Embryonic facial prominence (tissue), 1 donor: ENCODE results near the gene PARD6B.

Experiments used
- DNase-seq: peaks from one replicate; pipeline ENCODE4 v3.0.0-alpha.2; 2016; ENCODE audit errors: extremely low spot score

The PARD6B gene

DNA sequence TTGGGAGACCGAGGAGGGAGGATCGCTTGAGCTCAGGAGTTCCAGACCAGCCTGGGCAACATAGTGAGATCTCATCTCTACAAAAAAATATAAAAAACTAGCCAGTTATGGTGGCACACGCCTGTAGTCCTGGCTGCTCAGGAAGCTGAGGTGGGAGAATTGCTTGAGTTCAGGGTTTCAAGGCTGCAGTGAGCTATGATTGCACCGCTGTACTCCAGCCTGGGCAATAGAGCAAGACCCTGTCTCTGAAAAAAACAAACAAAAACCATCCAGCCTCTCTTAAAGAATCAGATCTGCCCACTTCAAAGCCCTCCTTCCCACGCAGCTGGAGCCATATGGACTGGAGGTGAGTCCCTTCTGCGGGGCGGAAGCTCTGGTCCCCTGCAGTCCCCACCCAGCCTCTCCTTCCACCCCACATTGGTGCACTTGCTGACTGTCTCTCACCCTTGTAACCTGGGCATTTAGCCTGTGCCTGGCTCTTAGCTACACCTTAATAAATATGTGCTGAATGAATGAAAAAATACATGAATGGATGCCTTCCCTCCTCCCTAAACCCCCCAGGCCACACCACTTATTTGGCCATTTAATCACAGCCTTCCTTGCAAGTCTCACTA lies 7.2 kb upstream of the PARD6B start:
- DNase-seq, result no peak

DNA sequence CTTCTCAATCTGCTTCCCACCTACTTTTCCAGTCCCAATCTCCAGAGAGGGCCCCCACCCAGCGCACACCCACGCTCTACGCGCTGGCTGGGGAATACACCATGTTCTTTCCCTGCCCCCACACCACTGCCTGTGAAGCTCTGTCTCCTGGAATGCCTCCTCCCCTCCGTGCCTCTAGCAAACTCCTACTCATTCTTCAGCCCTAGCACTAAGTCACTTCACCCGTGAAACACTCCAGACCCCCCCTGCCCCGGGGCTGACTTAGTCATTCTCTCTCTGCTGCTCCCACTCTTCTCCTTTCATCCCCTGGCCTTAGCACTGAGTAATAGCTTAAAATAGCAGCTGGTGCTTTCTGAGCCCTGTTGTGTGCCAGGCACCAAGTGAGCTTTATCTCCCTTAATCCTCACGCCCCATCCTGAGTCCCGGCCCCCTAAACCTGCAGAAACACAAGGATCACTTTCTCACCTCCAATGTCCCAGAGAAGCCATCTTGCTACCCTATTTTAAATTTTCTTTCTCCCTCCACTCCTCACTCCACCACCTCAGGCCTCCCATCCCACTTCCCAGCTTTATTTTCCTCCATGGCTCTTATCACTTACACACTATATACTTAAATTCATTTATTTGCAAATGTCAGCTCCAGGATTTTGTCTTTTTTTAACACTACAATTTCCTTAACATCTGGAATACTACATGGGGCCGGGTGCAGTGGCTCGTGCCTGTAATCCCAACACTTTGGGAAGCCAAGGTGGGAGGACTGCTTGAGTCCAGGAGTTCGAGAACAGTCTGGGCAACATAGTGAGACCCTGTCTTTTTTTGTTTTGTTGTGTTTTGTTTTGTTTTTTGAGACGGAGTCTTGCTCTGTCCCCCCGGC lies 6.3 kb upstream of the PARD6B start:
- DNase-seq, result no peak

DNA sequence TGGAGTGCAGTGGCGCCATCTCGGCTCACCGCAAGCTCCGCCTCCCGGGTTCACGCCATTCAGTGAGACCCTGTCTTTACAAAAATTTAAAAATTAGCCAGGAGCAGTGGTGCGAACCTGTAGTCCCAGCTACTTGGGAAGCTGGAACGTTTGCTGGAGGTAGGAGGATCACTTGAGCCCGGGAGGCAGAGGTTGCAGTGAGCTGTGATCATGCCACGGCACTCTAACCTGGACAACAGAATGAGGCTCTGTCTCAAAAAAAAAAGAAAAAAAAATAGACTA lies 5.7 kb upstream of the PARD6B start:
- no peak for DNase-seq

DNA sequence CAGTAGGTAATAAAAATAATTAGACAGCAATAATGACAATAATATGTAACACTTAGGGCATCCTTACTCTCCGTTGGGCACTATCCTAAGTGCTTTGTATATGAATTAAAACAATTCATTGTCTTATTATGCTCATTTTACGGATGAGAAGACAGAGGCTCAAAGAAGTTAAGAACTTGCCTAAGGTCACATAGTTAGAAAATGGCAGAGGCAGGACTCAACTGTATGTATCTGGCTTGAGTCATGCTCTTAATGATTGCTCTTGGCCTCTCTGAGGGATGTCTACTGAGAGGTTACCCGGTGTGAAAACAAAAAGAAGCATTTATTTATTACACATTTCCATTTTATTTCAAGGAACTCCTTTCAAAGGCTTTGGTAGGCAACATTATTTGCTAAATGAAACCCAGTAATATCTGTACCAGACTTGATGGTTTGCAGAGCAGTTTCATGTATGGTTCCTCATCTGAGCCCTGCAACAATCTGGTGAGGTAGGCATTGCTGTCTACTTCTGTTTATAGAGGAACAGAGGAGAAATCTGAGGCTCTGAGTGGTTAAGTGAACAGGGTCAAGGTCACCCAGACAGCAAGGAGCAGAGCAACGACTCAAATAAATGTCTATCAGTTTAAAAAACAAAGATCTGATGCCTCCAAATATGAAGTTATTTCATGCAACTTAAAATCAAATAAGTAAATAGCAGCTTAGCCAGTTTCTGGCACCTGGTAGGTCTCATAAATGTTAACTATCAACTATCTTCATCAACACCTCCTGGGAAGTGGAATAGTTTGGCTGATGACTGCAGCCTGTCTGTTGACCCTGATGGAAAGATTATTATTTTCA lies 4.2 kb upstream of the PARD6B start:
- DNase-seq, result no peak

DNA sequence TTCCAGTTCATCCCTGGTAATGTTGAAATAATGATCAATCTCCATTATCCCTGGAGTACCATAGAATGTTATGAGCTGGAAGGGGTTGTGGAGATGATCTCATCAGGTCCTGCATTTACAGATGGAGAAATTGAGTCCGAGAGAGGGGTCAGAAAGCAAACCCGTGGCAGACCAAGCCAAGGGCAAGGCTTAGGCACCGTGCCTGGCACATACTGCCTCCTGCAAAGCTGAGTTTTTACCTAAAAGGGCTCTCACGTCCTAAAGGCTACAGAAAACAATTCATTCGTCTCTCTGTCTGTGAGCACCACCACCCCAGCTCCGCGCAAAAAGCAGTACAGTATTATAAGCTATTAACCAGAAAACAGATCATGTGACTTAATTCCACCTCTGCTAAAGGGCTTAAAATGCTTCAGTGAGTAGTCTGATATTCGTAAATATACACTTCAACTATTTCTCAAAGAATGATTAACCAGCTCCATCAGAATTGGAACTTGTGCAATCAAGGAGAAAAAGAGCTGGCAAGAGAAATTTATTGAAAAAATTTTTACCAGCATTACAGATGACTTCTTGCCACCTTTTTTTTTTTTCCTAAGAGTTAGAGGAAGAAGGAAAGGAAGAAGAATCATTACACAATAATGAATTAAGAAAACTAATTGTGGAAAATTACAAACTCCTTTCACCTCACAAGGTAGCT lies 3.4 kb upstream of the PARD6B start:
- DNase-seq, result no peak

- DNase-seq, result no peak
Observed at GRCh38 chr20:50728486-50728980, 2.8 kb upstream of the PARD6B start.

- DNase-seq, result no peak
Observed at GRCh38 chr20:50728981-50729874, 2.2 kb upstream of the PARD6B start.

- no peak for DNase-seq
Observed at GRCh38 chr20:50729901-50730764, 1.2 kb upstream of the PARD6B start.

DNA sequence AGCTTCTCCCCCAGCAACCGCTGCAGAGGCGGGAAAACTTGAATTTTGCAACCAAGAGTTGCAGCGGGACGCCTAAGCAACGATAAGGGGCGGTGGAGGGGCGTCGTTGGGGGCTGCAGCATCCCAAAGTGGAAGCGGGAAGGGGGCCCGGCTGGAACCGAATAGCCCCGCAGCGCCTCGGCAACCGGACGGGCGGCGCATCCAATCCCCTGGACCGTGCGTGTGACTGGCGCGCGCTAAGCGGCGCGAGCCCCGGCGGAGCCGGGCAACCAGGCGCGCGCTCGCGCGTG lies 670 bp upstream of the PARD6B start:
- DNase-seq, result no peak

- DNase-seq, result no peak
Observed at GRCh38 chr20:50731930-50732690, 730 bp downstream of the PARD6B start.

DNA sequence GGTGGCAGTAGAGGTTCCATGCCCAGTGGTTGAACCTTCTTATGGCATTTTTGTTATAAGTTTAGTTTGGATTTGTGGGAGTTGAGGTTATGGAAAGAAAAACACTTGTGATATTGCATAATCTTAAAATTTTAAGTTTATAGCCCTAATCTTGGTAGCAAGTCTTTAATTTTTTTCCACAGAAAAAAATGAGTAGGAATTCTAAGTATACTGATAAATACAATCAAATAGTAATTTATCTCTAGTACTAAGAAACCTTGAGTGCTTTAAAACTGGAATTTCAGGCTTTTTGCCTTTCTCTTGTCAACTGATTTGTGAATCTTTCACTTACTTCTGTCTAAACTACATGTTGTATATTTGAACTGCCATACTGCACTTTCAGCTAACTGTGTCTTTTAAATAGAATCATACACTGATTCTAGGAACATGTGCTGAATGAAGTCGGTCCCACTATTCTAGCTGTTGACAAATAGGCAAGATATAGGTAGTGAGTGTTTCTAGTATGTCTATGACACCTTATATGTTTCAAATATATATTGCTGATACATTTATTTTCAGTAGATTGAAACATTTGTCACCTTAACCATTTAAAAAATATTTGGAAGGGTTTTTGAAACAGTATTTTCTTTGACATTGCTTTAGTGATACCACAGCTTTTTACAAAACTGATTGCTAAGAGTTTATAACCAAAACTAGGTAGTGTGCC lies 2.4 kb downstream of the PARD6B start:
- no peak for DNase-seq

DNA sequence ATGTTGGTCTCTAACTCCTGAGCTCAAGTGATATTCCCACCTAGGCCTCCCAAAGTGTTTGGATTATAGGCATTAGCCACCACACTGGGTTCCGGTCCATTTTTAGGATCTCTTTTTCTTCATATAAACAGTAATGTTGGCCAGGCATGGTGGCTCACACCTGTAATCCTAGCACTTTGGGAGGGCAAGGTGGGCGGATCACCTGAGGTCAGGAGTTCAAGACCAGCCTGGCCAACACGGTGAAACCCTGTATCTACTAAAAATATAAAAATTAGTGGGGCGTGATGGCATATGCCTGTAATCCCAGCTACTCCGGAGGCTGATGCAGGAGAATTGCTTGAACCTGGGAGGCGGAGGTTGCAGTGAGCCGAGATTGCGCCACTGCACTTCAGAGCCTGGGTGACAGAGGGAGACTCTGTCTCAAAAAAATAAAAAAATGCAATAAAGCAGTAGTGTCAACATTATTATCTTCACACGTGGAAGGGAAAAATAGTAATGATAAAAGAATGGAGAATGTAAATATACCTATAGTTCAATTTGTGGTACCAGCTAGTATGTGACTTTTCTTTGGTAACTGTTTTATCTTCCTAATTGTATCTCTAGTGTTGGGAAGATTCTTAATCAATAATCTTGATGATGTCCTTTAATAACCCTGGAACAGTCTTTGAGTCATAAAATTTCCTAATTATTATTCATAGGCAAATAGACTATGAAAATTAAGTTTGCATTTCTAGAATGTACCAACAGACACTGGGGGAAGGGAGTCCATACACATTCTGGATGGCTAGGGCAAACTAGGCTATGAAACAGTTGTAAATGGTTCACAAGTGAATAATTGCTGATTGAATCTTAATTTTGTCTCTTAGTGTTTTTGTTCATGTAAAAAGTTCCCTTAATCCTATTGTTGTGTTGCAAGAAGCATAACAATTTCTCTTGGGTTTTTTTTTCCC lies 3.6 kb downstream of the PARD6B start:
- no peak for DNase-seq

GRCh38 chr20:50735813-50736212 lies 4.4 kb downstream of the PARD6B start:
- DNase-seq, result no peak

- no peak for DNase-seq
Observed at GRCh38 chr20:50737352-50737751, 6.0 kb downstream of the PARD6B start.

DNA sequence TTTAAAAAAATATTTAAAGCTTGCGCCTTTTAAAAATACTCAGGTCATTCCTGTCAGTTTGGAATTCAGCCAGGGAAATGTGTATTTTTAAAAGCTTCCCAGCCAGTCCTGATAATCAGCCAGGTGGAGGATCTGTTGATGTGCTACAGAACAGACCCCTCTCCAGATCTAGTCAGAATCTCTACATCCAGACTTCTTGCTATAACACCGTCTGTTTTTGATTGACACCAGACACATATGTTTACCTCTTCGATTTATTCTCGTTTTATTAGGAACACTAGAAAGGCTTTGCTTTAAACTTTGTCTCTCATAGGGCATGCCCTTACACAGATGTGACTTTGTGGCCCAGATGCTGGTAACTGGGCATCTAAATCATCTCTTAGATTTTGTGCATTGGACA lies 11.7 kb downstream of the PARD6B start:
- DNase-seq, result no peak

DNA sequence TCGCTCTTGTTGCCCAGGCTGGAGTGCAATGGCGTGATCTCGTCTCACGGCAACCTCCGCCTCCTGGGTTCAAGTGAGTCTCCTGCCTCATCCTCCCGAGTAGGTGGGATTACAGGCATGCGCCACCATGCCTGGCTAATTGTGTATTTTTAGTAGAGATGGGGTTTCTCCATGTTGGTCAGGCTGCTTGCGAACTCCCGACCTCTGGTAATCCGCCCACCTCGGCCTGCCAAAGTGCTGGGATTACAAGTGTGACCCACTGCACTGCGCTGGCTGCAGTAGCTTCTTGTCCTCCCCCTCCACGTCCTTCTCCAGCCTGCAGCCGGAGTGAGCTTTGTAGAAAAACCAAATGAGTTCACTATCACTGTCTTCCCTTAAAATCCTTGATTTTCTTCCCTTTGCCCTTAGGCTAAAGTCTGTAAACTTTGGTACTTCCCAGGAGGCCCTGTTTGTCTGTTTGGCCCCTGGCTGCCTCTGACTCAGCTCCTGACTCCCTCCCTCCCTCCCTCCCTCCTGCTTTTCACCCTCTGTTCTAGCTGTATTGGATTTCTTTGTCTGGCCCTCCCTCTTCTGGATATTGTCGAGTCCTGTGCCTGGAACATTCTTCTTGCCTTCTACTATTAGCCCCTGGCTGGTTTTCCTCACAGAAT lies 12.9 kb downstream of the PARD6B start:
- DNase-seq, result peak; percentile 70

GRCh38 chr20:50745634-50746137 lies 14.3 kb downstream of the PARD6B start:
- no peak for DNase-seq
